Muscle layer of duodenum (tissue), 2 donors: ENCODE results near the gene PDF.

Experiments
- H3K27ac ChIP-seq: one replicate; pipeline ENCODE4 v1.7.0; 2013; ENCODE audit warnings: mild to moderate bottlenecking, low read length
- H3K27me3 ChIP-seq: one replicate; pipeline ENCODE4 v1.7.0; 2013; ENCODE audit warnings: low read depth, mild to moderate bottlenecking, control low read depth, low read length
- H3K36me3 ChIP-seq, 2 donors: one replicate each; pipeline ENCODE4 v1.7.0; 2013; ENCODE audit warnings: low read length in 2 of 2, control low read depth in 1 of 2, mild to moderate bottlenecking in 1 of 2; ENCODE audit not compliant: insufficient read depth in 2 of 2, control insufficient read depth in 1 of 2
- H3K4me1 ChIP-seq, 2 donors: one replicate each; pipeline ENCODE4 v1.7.0; 2013; ENCODE audit warnings: low read length in 2 of 2, mild to moderate bottlenecking in 2 of 2, control low read depth in 1 of 2, moderate library complexity in 1 of 2; ENCODE audit not compliant: insufficient read depth in 2 of 2, control insufficient read depth in 1 of 2
- H3K4me3 ChIP-seq, 2 donors: one replicate each; pipeline ENCODE4 v1.7.0; 2013; ENCODE audit warnings: low read length in 2 of 2, low read depth in 1 of 2, mild to moderate bottlenecking in 1 of 2
- H3K9me3 ChIP-seq, 2 donors: one replicate each; pipeline ENCODE4 v1.7.0; 2013; ENCODE audit warnings: low read length in 2 of 2, control low read depth in 1 of 2, mild to moderate bottlenecking in 1 of 2; ENCODE audit not compliant: control insufficient read depth in 1 of 2
- donor health status: healthy.

PDF gene

DNA sequence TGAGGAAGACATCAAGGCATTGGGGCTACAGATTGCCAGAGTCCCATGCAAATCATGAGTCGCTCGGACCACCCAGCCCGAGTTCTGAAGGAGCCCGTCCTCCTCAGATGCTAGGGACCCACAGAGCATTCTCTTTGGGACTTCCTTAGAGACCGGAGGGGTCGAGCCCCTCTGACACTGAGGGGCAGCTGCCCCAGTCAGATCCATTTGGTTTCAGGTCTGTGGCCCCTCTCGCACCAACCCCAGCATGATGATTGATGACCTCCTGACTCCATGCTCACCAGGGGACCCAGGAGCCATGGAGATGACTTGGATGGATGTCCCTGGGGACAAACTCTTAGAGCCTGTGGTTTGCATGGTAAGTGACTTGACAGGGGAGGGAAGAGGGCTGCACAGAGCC, 8.0 kb downstream of the PDF start:
- Histone ChIP-seq H3K36me3 (peaks cover 59 to 87% of the 10 kb centered on the region in 2 donors), H3K27me3 (no peaks in the 10 kb centered on the region), H3K4me3 (no peak overlapping the region), H3K4me1 (peaks cover 0 to 21% of the 10 kb centered on the region in 2 donors), H3K27ac (no peak overlapping the region), H3K9me3 (no peaks in the 10 kb centered on the region)

DNA sequence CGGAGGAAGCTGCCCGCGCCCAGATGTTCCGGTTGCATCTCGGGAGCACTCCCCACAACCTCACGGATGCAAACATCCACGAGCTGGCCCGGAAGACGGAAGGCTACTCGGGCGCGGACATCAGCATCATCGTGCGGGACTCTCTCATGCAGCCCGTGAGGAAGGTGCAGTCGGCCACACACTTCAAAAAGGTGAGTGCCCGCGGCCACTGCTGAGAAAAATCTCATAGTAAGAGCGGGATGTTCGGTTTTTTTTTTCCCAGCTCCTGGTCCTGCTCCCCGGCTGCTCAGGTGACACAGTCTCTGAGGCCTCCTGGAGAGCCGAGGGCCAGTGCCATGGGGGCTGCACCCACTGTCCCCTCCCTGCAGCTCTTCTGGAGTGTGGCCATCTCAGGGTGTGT, 9.3 kb downstream of the PDF start:
- no peak overlapping the region for H3K27ac ChIP-seq
- no peaks in the 10 kb centered on the region for H3K9me3 ChIP-seq
- no peak overlapping the region for H3K4me3 ChIP-seq
- peaks cover 64 to 92% of the 10 kb centered on the region in 2 donors for H3K36me3 ChIP-seq
- peaks cover 0 to 8% of the 10 kb centered on the region in 2 donors for H3K4me1 ChIP-seq
- no peaks in the 10 kb centered on the region for H3K27me3 ChIP-seq

DNA sequence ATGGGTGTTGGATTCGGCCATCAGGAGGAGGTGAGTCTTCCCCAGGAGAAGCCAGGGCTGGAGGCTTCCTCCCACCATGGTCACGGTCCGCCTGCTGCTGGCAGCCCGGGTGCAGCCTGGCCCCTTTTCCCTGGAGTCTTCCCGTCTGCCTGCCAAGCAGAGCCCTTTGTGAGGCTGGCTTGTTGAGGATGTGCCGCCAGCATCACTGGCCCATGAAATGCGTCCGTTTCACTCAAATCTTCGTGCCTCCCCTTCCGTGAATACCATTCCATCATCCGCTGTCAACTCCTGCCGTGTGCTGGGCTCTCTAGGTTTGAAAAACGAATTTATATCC, 9.7 kb downstream of the PDF start:
- Histone ChIP-seq H3K36me3 (peaks cover 66 to 92% of the 10 kb centered on the region in 2 donors), H3K27me3 (no peaks in the 10 kb centered on the region), H3K4me3 (no peak overlapping the region), H3K9me3 (no peaks in the 10 kb centered on the region), H3K27ac (no peak overlapping the region), H3K4me1 (peaks cover 0 to 8% of the 10 kb centered on the region in 2 donors)

DNA sequence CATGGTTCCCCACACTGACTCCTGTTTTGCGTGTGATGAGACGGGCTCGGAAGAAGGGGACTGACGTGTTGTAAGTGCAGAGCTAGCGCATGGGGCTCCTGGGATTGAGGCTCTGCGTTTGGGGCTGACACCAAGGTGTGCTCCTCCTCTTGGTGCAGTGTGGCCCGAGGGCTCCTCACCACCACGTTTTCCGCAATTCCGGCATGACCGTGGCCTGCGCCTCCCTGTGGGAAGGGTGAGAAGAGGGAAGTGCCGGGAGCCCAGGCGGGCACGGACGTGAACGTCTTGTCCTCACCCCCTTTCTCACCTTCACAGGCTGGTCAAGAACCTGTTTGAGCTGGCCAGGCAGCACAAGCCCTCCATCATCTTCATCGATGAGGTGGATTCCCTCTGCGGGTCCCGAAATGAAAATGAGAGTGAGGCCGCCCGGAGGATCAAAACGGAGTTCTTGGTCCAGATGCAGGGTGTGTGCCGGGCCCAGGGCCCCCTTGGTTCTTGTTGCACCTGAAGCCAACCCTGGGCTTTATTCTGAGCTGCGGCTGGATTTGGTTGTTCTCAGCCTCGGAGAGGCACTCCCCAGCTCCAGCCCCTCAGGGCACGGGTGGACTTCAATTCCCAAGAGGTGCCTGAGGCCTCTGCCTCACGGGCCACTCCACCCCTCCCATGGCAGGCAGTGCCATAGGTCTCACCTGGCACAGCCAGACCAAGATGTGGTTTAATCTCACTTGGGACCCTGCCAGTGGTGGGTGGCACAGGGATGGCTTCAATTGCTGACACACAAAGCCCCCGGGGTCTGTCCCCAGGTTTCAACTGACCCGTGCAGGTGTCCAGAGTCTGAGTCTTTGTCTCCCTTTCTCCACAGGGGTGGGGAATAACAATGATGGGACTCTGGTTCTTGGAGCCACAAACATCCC, 10.3 kb downstream of the PDF start:
- H3K27ac ChIP-seq, result no peak overlapping the region
- H3K9me3 ChIP-seq, result no peaks in the 10 kb centered on the region
- no peak overlapping the region for H3K4me3 ChIP-seq
- H3K4me1 ChIP-seq, result peaks cover 0 to 8% of the 10 kb centered on the region in 2 donors
- H3K27me3 ChIP-seq, result no peaks in the 10 kb centered on the region
- peaks cover 71 to 93% of the 10 kb centered on the region in 2 donors for H3K36me3 ChIP-seq

DNA sequence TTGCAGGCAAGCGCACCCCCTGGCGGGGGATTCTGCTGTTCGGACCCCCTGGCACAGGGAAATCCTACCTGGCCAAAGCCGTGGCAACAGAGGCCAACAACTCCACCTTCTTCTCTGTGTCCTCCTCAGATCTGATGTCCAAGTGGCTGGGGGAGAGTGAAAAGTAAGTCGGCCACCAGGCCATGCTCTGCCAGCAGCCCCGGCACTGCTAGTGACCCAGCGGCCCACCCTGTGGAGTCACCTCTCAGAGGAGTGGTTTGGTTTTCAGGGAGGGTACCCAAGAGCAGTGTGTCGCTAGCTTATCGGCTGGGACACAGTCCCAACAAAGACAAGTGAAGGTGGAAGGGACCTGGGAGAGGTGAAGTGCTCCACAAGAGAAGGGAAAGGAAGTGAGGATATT, 11.0 kb downstream of the PDF start:
- Histone ChIP-seq H3K27ac (no peak overlapping the region), H3K4me3 (no peak overlapping the region), H3K36me3 (peaks cover 67 to 86% of the 10 kb centered on the region in 2 donors), H3K27me3 (no peaks in the 10 kb centered on the region), H3K9me3 (no peaks in the 10 kb centered on the region), H3K4me1 (peaks cover 0 to 7% of the 10 kb centered on the region in 2 donors)

DNA sequence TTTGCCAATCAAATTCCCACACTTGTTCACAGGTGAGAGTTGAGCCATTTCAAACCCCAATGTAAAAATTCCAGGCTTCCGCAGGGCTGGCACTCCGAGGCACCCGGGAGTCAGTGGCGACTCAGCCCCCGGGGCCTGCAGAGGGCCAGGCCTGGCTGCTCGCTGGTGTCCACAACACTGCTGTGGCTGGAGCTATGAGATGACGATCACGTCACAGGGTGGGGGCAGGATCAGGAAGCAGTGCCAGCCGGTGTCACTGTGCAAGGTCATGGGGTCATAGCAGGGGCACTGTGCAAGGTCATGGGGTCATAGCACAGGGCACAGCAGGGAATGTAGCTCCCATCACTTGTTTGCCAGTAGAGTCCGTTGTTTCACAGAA, 11.5 kb downstream of the PDF start:
- Histone ChIP-seq H3K4me1 (peaks cover 0 to 2% of the 10 kb centered on the region in 2 donors), H3K36me3 (peaks cover 67 to 82% of the 10 kb centered on the region in 2 donors), H3K4me3 (no peak overlapping the region), H3K9me3 (no peaks in the 10 kb centered on the region), H3K27ac (no peak overlapping the region), H3K27me3 (no peaks in the 10 kb centered on the region)

DNA sequence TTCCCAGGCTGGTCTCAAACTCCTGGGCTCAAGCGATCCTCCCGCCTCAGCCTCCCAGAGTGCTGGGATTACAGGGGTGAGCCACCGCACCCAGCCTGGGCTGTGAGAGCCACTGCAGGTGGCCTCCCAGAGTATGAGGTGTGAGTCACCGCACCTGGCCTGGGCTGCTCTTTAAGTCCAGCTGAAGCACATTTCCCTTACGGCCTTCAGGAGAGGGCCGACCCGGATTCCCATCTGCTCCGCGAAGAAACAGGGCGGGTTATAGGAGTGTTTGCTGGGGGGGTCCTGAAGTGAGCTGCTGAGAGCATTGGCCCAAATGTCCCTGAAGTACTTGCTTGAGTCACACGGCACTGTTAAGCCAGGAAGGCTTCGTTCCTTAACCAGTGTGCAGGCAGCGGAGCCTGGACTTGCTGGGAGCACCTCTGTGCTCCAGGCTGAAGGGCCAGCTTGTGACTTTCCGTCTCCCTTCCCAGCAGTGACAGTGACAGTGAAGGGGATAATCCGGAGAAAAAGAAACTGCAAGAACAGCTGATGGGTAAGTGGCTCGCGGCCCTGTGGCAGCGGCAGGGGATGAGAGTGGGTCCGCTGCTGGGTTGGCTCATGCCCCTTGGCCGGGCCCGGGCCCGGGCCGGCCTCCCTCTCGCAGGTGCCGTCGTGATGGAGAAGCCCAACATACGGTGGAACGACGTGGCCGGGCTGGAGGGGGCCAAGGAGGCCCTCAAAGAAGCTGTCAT, 12.0 kb downstream of the PDF start:
- Histone ChIP-seq H3K27ac (no peak overlapping the region), H3K4me3 (no peak overlapping the region), H3K9me3 (no peaks in the 10 kb centered on the region), H3K36me3 (peaks cover 65 to 76% of the 10 kb centered on the region in 2 donors), H3K4me1 (no peaks in the 10 kb centered on the region), H3K27me3 (no peaks in the 10 kb centered on the region)

DNA sequence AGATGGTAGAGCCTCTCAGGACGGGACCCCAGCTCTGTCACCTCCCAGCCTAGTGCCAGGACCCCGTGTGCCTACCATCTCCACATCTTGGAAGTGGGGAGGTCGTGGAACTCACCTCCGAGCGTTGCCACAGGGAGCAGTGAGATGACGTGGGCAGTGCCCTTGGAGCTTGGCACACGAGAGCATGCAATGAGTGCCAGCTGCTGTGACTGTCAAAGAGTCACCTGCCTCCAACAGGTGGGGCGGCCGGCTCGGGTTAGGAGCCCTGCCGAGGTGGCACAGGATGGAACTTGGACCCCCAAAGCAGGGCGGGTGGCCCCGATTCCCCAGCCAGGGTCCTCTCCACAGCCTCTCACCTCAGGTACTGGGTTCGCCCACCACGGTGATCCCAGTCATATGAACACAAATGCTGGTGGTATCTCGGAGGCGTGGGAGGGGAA, 13.8 kb downstream of the PDF start:
- peaks cover 0 to 9% of the 10 kb centered on the region in 2 donors for H3K4me1 ChIP-seq
- H3K4me3 ChIP-seq, result no peak overlapping the region
- H3K36me3 ChIP-seq, result peaks cover 50 to 59% of the 10 kb centered on the region in 2 donors
- no peaks in the 10 kb centered on the region for H3K9me3 ChIP-seq
- H3K27ac ChIP-seq, result no peak overlapping the region
- H3K27me3 ChIP-seq, result no peaks in the 10 kb centered on the region

DNA sequence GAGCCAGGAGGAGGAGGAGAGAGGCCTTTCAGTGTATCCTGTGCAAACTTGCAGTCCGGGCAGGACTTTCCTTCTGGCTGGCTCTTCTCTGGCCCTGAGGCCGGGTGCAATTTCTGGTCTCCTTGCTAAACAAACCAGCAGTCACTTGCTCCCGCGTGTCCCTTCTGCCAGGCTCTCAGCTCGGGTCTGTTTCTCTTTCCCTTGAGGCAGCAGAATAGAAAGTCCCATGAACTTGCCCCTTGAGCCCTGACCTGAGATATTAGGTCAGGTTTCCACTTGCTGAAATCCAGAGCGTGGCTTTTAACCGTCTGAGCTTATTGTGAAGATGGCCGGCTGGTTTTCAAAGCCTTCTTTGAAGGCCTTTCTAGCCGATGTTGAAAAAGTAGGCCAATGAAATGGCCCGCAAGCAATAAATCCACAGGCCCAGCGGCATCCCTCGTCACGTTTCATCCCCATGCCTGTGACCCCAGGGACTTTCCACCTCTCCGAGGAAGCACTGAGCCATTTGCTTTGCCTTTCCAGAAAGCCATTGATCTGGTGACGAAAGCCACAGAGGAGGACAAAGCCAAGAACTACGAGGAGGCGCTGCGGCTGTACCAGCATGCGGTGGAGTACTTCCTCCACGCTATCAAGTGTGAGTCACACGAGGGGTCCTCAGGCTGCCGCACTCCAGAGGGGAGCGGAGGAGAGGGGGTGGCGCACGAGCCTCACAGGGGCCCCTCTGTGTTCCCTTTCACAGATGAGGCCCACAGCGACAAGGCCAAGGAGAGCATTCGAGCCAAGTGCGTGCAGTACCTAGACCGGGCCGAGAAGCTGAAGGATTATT, 14.7 kb downstream of the PDF start:
- H3K4me1 ChIP-seq, result peaks cover 0 to 9% of the 10 kb centered on the region in 2 donors
- no peak overlapping the region for H3K27ac ChIP-seq
- no peaks in the 10 kb centered on the region for H3K27me3 ChIP-seq
- H3K9me3 ChIP-seq, result no peaks in the 10 kb centered on the region
- peaks cover 42 to 50% of the 10 kb centered on the region in 2 donors for H3K36me3 ChIP-seq
- H3K4me3 ChIP-seq, result no peak overlapping the region

DNA sequence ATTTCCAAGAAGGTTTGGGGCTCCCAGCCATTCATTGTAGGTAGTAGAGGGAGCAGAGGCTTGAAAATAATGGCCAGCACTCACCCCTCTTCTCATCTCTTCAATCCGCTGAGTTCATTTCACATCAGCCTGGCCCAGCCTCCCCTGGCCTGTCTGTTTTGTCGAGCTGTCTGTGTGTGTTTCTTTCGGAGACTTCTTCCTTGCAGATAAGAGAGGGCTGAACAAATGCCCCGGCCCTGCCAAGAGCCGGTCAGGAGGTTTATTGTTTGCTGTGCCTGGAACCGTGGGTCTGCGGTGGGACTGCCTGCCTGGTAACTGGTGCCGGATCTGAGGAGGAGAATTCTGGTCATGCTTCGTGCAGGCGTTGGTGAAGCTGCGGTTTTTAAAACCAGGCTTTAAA, 15.9 kb downstream of the PDF start:
- no peaks in the 10 kb centered on the region for H3K9me3 ChIP-seq
- H3K4me1 ChIP-seq, result peaks cover 0 to 9% of the 10 kb centered on the region in 2 donors
- no peak overlapping the region for H3K4me3 ChIP-seq
- H3K36me3 ChIP-seq, result peaks cover 31 to 38% of the 10 kb centered on the region in 2 donors
- no peaks in the 10 kb centered on the region for H3K27me3 ChIP-seq
- H3K27ac ChIP-seq, result no peak overlapping the region

DNA sequence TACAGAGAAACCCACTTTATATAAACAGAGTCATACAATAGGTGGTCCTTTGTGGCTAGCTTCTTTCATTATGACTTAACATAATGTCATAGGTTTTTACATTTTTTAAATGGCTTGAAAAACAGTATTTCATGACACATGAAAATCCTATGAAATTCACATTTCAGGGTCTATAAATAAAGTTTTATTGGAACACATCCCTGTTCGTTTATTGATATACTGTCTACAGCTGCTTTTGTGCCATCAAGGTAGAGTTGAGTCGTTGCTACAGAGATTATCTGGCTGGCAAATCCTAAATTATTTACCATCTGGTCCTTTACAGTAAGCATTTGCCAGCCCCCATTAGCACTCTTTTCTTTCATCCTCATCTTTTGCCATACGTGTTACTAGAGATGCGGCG, 16.9 kb downstream of the PDF start:
- Histone ChIP-seq H3K27ac (no peak overlapping the region), H3K4me1 (peaks cover 0 to 9% of the 10 kb centered on the region in 2 donors), H3K36me3 (peaks cover 21 to 27% of the 10 kb centered on the region in 2 donors)

More for the DNA sequence above, 16.9 kb downstream of the PDF start:
- Histone ChIP-seq H3K4me3 (no peak overlapping the region), H3K27me3 (no peaks in the 10 kb centered on the region), H3K9me3 (no peaks in the 10 kb centered on the region)
